Ishikawa (cell line): ENCODE data around the gene CMTR2.

Experiments
- EGR1 ChIP-seq: IDR thresholded peaks from 2 replicates; pipeline ENCODE4 v1.6.1; 2012
- EP300 ChIP-seq: IDR thresholded peaks from 2 replicates; pipeline ENCODE4 v1.6.1; 2012; ENCODE audit warnings: borderline replicate concordance
- FOXM1 ChIP-seq: IDR thresholded peaks from 2 replicates; pipeline ENCODE4 v1.6.1; 2012; ENCODE audit warnings: low read depth, borderline replicate concordance
- RAD21 ChIP-seq: IDR thresholded peaks from 2 replicates; pipeline ENCODE4 v1.6.1; 2012; ENCODE audit warnings: low read depth
- TAF1 ChIP-seq: IDR thresholded peaks from 2 replicates; pipeline ENCODE4 v1.6.1; 2012; ENCODE audit warnings: low read depth, mild to moderate bottlenecking
- TEAD4 ChIP-seq: IDR thresholded peaks from 2 replicates; pipeline ENCODE4 v1.6.1; 2012
- ZBTB7A ChIP-seq: IDR thresholded peaks from 2 replicates; pipeline ENCODE4 v1.6.1; 2012; ENCODE audit warnings: low read depth
- TF ChIP-seq, protein P1 (sequence below): IDR thresholded peaks from 2 replicates; pipeline ENCODE4 v1.6.1; 2012; ENCODE audit warnings: low read depth, mild to moderate bottlenecking

DNA sequence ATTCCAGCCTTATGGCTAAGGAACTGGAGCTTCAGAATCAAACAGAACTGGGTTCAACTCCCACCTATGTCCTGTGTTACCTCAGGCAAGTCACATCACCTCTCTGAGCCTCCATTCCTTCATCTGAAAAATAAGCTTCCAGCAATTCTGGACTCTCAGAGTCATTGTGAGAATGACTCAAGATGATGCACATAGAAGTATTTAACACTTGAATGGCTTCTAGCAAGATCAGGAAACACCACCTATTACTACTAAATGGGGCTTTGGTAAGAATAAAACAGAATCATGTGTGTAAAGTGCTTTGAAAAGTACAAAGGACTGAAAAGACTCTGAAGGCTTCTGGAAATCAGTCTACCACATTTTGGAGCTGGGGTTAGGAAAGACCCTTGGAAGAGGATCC, 38.5 kb upstream of the CMTR2 start:
- no peak for TF ChIP-seq EP300
- TF ChIP-seq FOXM1 = no peak
- no peak for TF ChIP-seq RAD21
- TF ChIP-seq, protein P1, sequence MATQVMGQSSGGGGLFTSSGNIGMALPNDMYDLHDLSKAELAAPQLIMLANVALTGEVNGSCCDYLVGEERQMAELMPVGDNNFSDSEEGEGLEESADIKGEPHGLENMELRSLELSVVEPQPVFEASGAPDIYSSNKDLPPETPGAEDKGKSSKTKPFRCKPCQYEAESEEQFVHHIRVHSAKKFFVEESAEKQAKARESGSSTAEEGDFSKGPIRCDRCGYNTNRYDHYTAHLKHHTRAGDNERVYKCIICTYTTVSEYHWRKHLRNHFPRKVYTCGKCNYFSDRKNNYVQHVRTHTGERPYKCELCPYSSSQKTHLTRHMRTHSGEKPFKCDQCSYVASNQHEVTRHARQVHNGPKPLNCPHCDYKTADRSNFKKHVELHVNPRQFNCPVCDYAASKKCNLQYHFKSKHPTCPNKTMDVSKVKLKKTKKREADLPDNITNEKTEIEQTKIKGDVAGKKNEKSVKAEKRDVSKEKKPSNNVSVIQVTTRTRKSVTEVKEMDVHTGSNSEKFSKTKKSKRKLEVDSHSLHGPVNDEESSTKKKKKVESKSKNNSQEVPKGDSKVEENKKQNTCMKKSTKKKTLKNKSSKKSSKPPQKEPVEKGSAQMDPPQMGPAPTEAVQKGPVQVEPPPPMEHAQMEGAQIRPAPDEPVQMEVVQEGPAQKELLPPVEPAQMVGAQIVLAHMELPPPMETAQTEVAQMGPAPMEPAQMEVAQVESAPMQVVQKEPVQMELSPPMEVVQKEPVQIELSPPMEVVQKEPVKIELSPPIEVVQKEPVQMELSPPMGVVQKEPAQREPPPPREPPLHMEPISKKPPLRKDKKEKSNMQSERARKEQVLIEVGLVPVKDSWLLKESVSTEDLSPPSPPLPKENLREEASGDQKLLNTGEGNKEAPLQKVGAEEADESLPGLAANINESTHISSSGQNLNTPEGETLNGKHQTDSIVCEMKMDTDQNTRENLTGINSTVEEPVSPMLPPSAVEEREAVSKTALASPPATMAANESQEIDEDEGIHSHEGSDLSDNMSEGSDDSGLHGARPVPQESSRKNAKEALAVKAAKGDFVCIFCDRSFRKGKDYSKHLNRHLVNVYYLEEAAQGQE = no peak
- no peak for TF ChIP-seq TEAD4
- TF ChIP-seq ZBTB7A = no peak
- no peak for TF ChIP-seq EGR1
- TF ChIP-seq TAF1 = no peak
